Panc1 (cell line): ENCODE measurements around the gene TLE4.

Source experiments
- CTCF ChIP-seq: fragments of 450-650 bp; IDR thresholded peaks from 2 replicates; pipeline ENCODE4 v1.5.1; 2017; ENCODE audit warnings: mild to moderate bottlenecking
- POLR2AphosphoS5 ChIP-seq: IDR thresholded peaks from 2 replicates; pipeline ENCODE4 v1.6.1; 2012; ENCODE audit warnings: mild to moderate bottlenecking, low read depth, low read length, moderate library complexity
- SIN3A ChIP-seq: IDR thresholded peaks from 2 replicates; pipeline ENCODE4 v1.6.1; 2012; ENCODE audit warnings: low read depth, mild to moderate bottlenecking, low read length, moderate library complexity, borderline replicate concordance; ENCODE audit not compliant: insufficient read depth
- TCF7L2 ChIP-seq: IDR thresholded peaks from 2 replicates; pipeline ENCODE4 v1.6.1; 2011; ENCODE audit warnings: mild to moderate bottlenecking, low read depth, low read length, inconsistent platforms
- TF ChIP-seq, protein P1 (sequence below), 2 experiments: IDR thresholded peaks; 2 replicates each; pipeline ENCODE4 v1.6.1; 2011 to 2012; ENCODE audit warnings: low read depth in 2 of 2, control low read depth in 1 of 2, low read length in 1 of 2, mild to moderate bottlenecking in 1 of 2, moderate library complexity in 1 of 2; ENCODE audit not compliant: insufficient read depth in 1 of 2

DNA sequence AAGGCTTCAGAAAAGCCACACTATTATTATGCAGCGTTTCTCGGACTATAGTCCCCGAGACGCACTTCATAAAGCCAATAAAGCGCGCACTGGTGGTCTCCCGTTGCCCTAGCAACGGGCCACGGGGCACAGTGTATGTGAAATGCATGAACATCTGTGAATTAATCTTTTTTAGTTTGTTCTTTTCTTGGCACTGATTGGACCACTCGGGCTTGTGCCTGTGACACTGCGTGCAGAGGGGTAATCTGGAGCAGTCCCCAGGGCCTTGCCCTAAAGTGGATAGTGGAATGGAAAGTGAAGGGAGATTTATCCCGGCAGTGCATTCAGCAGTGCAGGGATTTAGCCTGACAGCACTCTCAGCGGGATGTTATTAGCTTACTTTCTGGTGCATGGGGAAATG, 92.1 kb downstream of the TLE4 start:
- no peak for TF ChIP-seq CTCF
- no peak for TF ChIP-seq POLR2AphosphoS5
- no peak for TF ChIP-seq TCF7L2
- TF ChIP-seq, protein P1, sequence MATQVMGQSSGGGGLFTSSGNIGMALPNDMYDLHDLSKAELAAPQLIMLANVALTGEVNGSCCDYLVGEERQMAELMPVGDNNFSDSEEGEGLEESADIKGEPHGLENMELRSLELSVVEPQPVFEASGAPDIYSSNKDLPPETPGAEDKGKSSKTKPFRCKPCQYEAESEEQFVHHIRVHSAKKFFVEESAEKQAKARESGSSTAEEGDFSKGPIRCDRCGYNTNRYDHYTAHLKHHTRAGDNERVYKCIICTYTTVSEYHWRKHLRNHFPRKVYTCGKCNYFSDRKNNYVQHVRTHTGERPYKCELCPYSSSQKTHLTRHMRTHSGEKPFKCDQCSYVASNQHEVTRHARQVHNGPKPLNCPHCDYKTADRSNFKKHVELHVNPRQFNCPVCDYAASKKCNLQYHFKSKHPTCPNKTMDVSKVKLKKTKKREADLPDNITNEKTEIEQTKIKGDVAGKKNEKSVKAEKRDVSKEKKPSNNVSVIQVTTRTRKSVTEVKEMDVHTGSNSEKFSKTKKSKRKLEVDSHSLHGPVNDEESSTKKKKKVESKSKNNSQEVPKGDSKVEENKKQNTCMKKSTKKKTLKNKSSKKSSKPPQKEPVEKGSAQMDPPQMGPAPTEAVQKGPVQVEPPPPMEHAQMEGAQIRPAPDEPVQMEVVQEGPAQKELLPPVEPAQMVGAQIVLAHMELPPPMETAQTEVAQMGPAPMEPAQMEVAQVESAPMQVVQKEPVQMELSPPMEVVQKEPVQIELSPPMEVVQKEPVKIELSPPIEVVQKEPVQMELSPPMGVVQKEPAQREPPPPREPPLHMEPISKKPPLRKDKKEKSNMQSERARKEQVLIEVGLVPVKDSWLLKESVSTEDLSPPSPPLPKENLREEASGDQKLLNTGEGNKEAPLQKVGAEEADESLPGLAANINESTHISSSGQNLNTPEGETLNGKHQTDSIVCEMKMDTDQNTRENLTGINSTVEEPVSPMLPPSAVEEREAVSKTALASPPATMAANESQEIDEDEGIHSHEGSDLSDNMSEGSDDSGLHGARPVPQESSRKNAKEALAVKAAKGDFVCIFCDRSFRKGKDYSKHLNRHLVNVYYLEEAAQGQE (IDR thresholded peaks at IDR 0.05; ENCODE audit: insufficient read depth in 1 of 2, low read depth in 2 of 2, low read length in 1 of 2) = no peak
- no peak for TF ChIP-seq SIN3A
